Measurements from ENCODE around the gene MED23. TPM values are rescaled to one million over a fixed set of nuclear protein-coding genes. Genes with fewer than 3 reads are reported as not detected.
A peak's percentile ranks its signal among the peaks of the same experiment; 100 is the strongest.

MED23 gene
- total RNA-seq, 1 experiment from 2014 or later, result 19.1 TPM

- DNase-seq, result peak in 1 of 2 experiments; percentile 1
- intact Hi-C loops (cut with micrococcal nuclease; ENCODE audit: unreplicated experiment), result no loop called here
- no TSS peak for BruUV-seq (replicated peaks)
- H3K36me3 ChIP-seq (ENCODE audit: control insufficient read depth, insufficient read depth, low read length), result no peaks in the 10 kb centered on the region; the same call in 1 of the 2 replicates
- Mint-ChIP-seq H3K27me3 (ENCODE audit: insufficient read depth, unreplicated experiment) (no peaks in the 10 kb centered on the region), H3K9me3 (ENCODE audit: unreplicated experiment) (no peaks in the 10 kb centered on the region), H3K4me1 (ENCODE audit: low read depth, unreplicated experiment) (no peaks in the 10 kb centered on the region), H3K36me3 (ENCODE audit: insufficient read depth, unreplicated experiment) (peaks cover 15% of the 10 kb centered on the region), H3K4me3 (ENCODE audit: unreplicated experiment) (no peak overlapping the region), H3K27ac (ENCODE audit: unreplicated experiment) (no peak overlapping the region)
- H3K4me1 ChIP-seq, result no peaks in the 10 kb centered on the region
- ChIA-PET CTCF (no interaction called here), POLR2A (no interaction called here)
- H3K9me3 ChIP-seq, result no peaks in the 10 kb centered on the region
- no peak overlapping the region for H3K4me3 ChIP-seq (ENCODE audit: low read depth, low read length)
- peak; percentile 26 to 56 for TF ChIP-seq CTCF (IDR thresholded peaks at IDR 0.05; ENCODE audit: insufficient read depth in 1 of 2, low read depth in 1 of 2, low read length in 1 of 2, severe bottlenecking in 1 of 2, unreplicated experiment in 1 of 2)
- no peaks in the 10 kb centered on the region for H3K27me3 ChIP-seq (replicated peaks; ENCODE audit: control insufficient read depth, insufficient read depth, low read length)
These were observed 30.6 kb downstream of the MED23 start for GRCh38 chr6:131597446-131597845.

- peaks cover 20% of the 10 kb centered on the region for H3K36me3 Mint-ChIP-seq (ENCODE audit: insufficient read depth, unreplicated experiment)
- Histone ChIP-seq H3K4me3 (ENCODE audit: low read depth, low read length) (no peak overlapping the region), H3K36me3 (ENCODE audit: control insufficient read depth, insufficient read depth, low read length) (no peaks in the 10 kb centered on the region; the same call in 1 of the 2 replicates), H3K27me3 (replicated peaks; ENCODE audit: control insufficient read depth, insufficient read depth, low read length) (no peaks in the 10 kb centered on the region), H3K4me1 (no peaks in the 10 kb centered on the region), H3K9me3 (no peaks in the 10 kb centered on the region)
- no peak overlapping the region for H3K4me3 Mint-ChIP-seq (ENCODE audit: unreplicated experiment)
- no peaks in the 10 kb centered on the region for H3K27me3 Mint-ChIP-seq (ENCODE audit: insufficient read depth, unreplicated experiment)
- BruUV-seq (replicated peaks), result no TSS peak
- intact Hi-C loops (cut with micrococcal nuclease; ENCODE audit: unreplicated experiment), result no loop called here
- POLR2A ChIA-PET, result no interaction called here
- H3K4me1 Mint-ChIP-seq (ENCODE audit: low read depth, unreplicated experiment), result no peaks in the 10 kb centered on the region
- no peak for TF ChIP-seq CTCF (IDR thresholded peaks at IDR 0.05; ENCODE audit: insufficient read depth in 1 of 2, low read depth in 1 of 2, low read length in 1 of 2, severe bottlenecking in 1 of 2, unreplicated experiment in 1 of 2)
- no peak overlapping the region for H3K27ac Mint-ChIP-seq (ENCODE audit: unreplicated experiment)
- H3K9me3 Mint-ChIP-seq (ENCODE audit: unreplicated experiment), result no peaks in the 10 kb centered on the region
- CTCF ChIA-PET, result no interaction called here
- no peak for DNase-seq
These were observed 34.0 kb downstream of the MED23 start for GRCh38 chr6:131594074-131594473.

GRCh38 chr6:131592935-131593334 lies 35.1 kb downstream of the MED23 start:
- no TSS peak for BruUV-seq (replicated peaks)
- H3K36me3 ChIP-seq (ENCODE audit: control insufficient read depth, insufficient read depth, low read length), result no peaks in the 10 kb centered on the region; the same call in none of the 2 replicates
- Mint-ChIP-seq H3K4me1 (ENCODE audit: low read depth, unreplicated experiment) (no peaks in the 10 kb centered on the region), H3K4me3 (ENCODE audit: unreplicated experiment) (no peak overlapping the region), H3K27ac (ENCODE audit: unreplicated experiment) (no peak overlapping the region), H3K9me3 (ENCODE audit: unreplicated experiment) (no peaks in the 10 kb centered on the region), H3K36me3 (ENCODE audit: insufficient read depth, unreplicated experiment) (peaks cover 24% of the 10 kb centered on the region), H3K27me3 (ENCODE audit: insufficient read depth, unreplicated experiment) (no peaks in the 10 kb centered on the region)
- CTCF ChIA-PET, result no interaction called here
- H3K4me3 ChIP-seq (ENCODE audit: low read depth, low read length), result no peak overlapping the region
- intact Hi-C loops (cut with micrococcal nuclease; ENCODE audit: unreplicated experiment), result no loop called here
- DNase-seq, result no peak
- no peaks in the 10 kb centered on the region for H3K4me1 ChIP-seq
- no peak for TF ChIP-seq CTCF (IDR thresholded peaks at IDR 0.05; ENCODE audit: insufficient read depth in 1 of 2, low read depth in 1 of 2, low read length in 1 of 2, severe bottlenecking in 1 of 2, unreplicated experiment in 1 of 2)
- no peaks in the 10 kb centered on the region for H3K27me3 ChIP-seq (replicated peaks; ENCODE audit: control insufficient read depth, insufficient read depth, low read length)
- no peaks in the 10 kb centered on the region for H3K9me3 ChIP-seq
- POLR2A ChIA-PET, result no interaction called here
